Fibroblast of lung (primary cell): ENCODE data around the gene DNAL4. TPM values are rescaled to one million over a fixed set of nuclear protein-coding genes. Genes with fewer than 3 reads are reported as not detected.
A peak's percentile ranks its signal among the peaks of the same experiment; 100 is the strongest.

Experiments
- DNase-seq, 2 donors: peaks; one replicate each; pipeline versions ENCODE4 v3.0.0 to v3.0.0-alpha.2; 2010; ENCODE audit warnings: low read depth in 2 of 2
- H2AFZ ChIP-seq: 2 replicates; pipeline ENCODE4 v1.5.1; 2012; ENCODE audit warnings: low read length, control low read depth, inconsistent platforms
- H3K27ac ChIP-seq: 2 replicates; pipeline ENCODE4 v1.5.1; 2011; ENCODE audit warnings: low read length, control low read depth; ENCODE audit not compliant: insufficient read depth
- H3K27me3 ChIP-seq: 2 replicates; pipeline ENCODE4 v1.5.1; 2011; ENCODE audit warnings: mild to moderate bottlenecking, low read length; ENCODE audit not compliant: control insufficient read depth, insufficient read depth
- H3K36me3 ChIP-seq: 2 replicates; pipeline ENCODE4 v1.5.1; 2011; ENCODE audit warnings: low read length; ENCODE audit not compliant: control insufficient read depth, insufficient read depth
- H3K4me1 ChIP-seq: 2 replicates; pipeline ENCODE4 v1.5.1; 2011; ENCODE audit warnings: low read length; ENCODE audit not compliant: control insufficient read depth, insufficient read depth; ENCODE audit errors: extremely low read depth
- H3K4me2 ChIP-seq: 2 replicates; pipeline ENCODE4 v1.5.1; 2011; ENCODE audit warnings: low read length, control low read depth; ENCODE audit not compliant: insufficient read depth; ENCODE audit errors: extremely low read depth
- H3K4me3 ChIP-seq, 4 experiments: fragments of 200-600 bp in 1 of 4; sonication (generic) in 1 of 4; replicated peaks in 1 of 4; 2 replicates each; pipeline ENCODE4 v1.5.1; 2011 to 2016; ENCODE audit warnings: low read length in 4 of 4, low read depth in 3 of 4, mild to moderate bottlenecking in 3 of 4, control low read depth in 2 of 4, inconsistent platforms in 1 of 4, mixed read lengths in 1 of 4; ENCODE audit not compliant: insufficient read depth in 1 of 4; ENCODE audit errors: control extremely low read depth in 1 of 4
- H3K79me2 ChIP-seq: 2 replicates; pipeline ENCODE4 v1.5.1; 2012; ENCODE audit warnings: mild to moderate bottlenecking, low read length, inconsistent platforms; ENCODE audit not compliant: control insufficient read depth, insufficient read depth
- H3K9ac ChIP-seq: 2 replicates; pipeline ENCODE4 v1.5.1; 2011; ENCODE audit warnings: mild to moderate bottlenecking, low read length, control low read depth; ENCODE audit not compliant: insufficient read depth
- H3K9me3 ChIP-seq: 2 replicates; pipeline ENCODE4 v1.5.1; 2012; ENCODE audit warnings: low read depth, low read length; ENCODE audit not compliant: control insufficient read depth, insufficient read depth
- H4K20me1 ChIP-seq: 2 replicates; pipeline ENCODE4 v1.5.1; 2011; ENCODE audit warnings: low read length; ENCODE audit not compliant: control insufficient read depth, insufficient read depth; ENCODE audit errors: extremely low read depth
- CTCF ChIP-seq, 2 donors: IDR thresholded peaks in 1 of 2; conservative IDR thresholded peaks in 1 of 2; 1 replicate in 1 of 2; 2 replicates in 1 of 2; pipeline ENCODE4 v1.5.1; 2011 to 2012; ENCODE audit warnings: low read length in 2 of 2, control low read depth in 1 of 2, inconsistent platforms in 1 of 2, low read depth in 1 of 2, mild to moderate bottlenecking in 1 of 2
- EZH2 ChIP-seq: IDR thresholded peaks from 2 replicates; pipeline ENCODE4 v1.5.1; 2012; ENCODE audit warnings: low read length, control low read depth, mild to moderate bottlenecking; ENCODE audit errors: missing control alignments
- polyA plus RNA-seq, 2 donors: library from polyadenylated mRNA; depleted of rRNA in 1 of 2; stranded (reverse) in 1 of 2; unstranded in 1 of 2; fragments of >200 nt; gene quantifications; 2 replicates each; pipeline ENCODE4 v1.2.1, GENCODE V29; 2011 to 2012; ENCODE audit warnings: missing spikeins in 1 of 2
- total RNA-seq: library from RNA; depleted of rRNA; stranded (reverse); fragments of >200 nt; gene quantifications from 2 replicates; pipeline ENCODE4 v1.2.1, GENCODE V29; 2014

DNAL4 gene
- total and polyA plus RNA-seq, 2 donors (not counting 1 experiment from before 2014, with no cell fraction given) = 13.3 to 25.1 TPM

GRCh38 chr22:38796262-38796957, 2.5 kb upstream of the DNAL4 start:
- Histone ChIP-seq H4K20me1 (no peaks in the 10 kb centered on the region), H3K79me2 (peaks cover 4% of the 10 kb centered on the region), H3K4me1 (peaks cover 5% of the 10 kb centered on the region), H3K4me2 (no peak overlapping the region), H3K27ac (no peak overlapping the region), H3K9me3 (no peaks in the 10 kb centered on the region), H3K27me3 (peaks cover 19% of the 10 kb centered on the region), H3K4me3 (no peak overlapping the region), H3K9ac (no peak overlapping the region), H2AFZ (no peak overlapping the region), H3K36me3 (no peaks in the 10 kb centered on the region)
- DNase-seq = peak in 1 of 2 donors; percentile 44
- TF ChIP-seq CTCF (conservative IDR thresholded peaks at IDR 0.05 in 1 of 2, IDR thresholded peaks at IDR 0.05 in 1 of 2; ENCODE audit: low read depth in 1 of 2, low read length in 2 of 2) (no peak), EZH2 (no peak)

GRCh38 chr22:38795569-38795968, 1.6 kb upstream of the DNAL4 start:
- peaks cover 4% of the 10 kb centered on the region for H3K79me2 ChIP-seq
- TF ChIP-seq CTCF (conservative IDR thresholded peaks at IDR 0.05 in 1 of 2, IDR thresholded peaks at IDR 0.05 in 1 of 2; ENCODE audit: low read depth in 1 of 2, low read length in 2 of 2) = no peak
- TF ChIP-seq EZH2 = no peak
- peaks cover 12% of the 10 kb centered on the region for H3K27me3 ChIP-seq
- H3K4me2 ChIP-seq = no peak overlapping the region
- H3K9me3 ChIP-seq = no peaks in the 10 kb centered on the region
- H3K4me3 ChIP-seq = no peak overlapping the region
- no peak overlapping the region for H2AFZ ChIP-seq
- H3K9ac ChIP-seq = no peak overlapping the region
- peaks cover 5% of the 10 kb centered on the region for H3K4me1 ChIP-seq
- no peak for DNase-seq
- H3K36me3 ChIP-seq = no peaks in the 10 kb centered on the region
- no peaks in the 10 kb centered on the region for H4K20me1 ChIP-seq
- no peak overlapping the region for H3K27ac ChIP-seq

- peak overlapping the region; percentile 87 for H3K27ac ChIP-seq
These were observed 626 bp downstream of the DNAL4 start for GRCh38 chr22:38793317-38793716.

More at GRCh38 chr22:38793317-38793716, 626 bp downstream of the DNAL4 start:
- H3K36me3 ChIP-seq = peaks cover 2% of the 10 kb centered on the region
- peak overlapping the region; percentile 78 to 94 (median 84) for H3K4me3 ChIP-seq
- DNase-seq = no peak
- H3K4me2 ChIP-seq = peak overlapping the region; percentile 96
- TF ChIP-seq EZH2 (no peak), CTCF (conservative IDR thresholded peaks at IDR 0.05 in 1 of 2, IDR thresholded peaks at IDR 0.05 in 1 of 2; ENCODE audit: low read depth in 1 of 2, low read length in 2 of 2) (no peak)
- H3K9ac ChIP-seq = peak overlapping the region; percentile 86
- H3K27me3 ChIP-seq = peaks cover 2% of the 10 kb centered on the region
- H4K20me1 ChIP-seq = no peaks in the 10 kb centered on the region
- peaks cover 4% of the 10 kb centered on the region for H3K79me2 ChIP-seq
- peak overlapping the region; percentile 36 for H2AFZ ChIP-seq
- peaks cover 11% of the 10 kb centered on the region for H3K4me1 ChIP-seq
- H3K9me3 ChIP-seq = no peaks in the 10 kb centered on the region
